COLO668 (cell line): ENCODE data around the gene COPS9.

ENCODE experiments used
- DNase-seq: peaks from one replicate; lab custom pipeline; 2025; ENCODE audit not compliant: unreplicated experiment; lab: John Stamatoyannopoulos, UW

COPS9 gene

DNA sequence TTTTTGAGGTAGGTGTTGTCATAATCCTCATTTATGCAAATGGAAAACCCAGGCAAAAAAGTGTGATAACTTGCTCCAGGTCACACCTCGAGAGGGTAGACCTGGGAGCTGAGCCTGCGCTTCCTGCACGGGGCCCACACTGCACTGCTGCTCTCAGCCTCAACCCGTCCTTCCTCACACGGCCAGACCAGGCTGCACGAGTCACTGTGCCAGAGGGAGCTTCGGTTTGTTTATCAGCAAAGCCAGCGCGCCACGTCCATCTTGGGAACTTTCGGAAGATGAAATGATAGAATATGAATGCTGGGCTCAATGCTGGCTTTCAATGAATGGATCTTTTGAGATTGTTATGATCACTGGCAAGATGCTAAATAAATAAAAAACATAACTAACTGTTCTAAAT lies 14.4 kb downstream of the COPS9 start:
- no peak for DNase-seq

DNA sequence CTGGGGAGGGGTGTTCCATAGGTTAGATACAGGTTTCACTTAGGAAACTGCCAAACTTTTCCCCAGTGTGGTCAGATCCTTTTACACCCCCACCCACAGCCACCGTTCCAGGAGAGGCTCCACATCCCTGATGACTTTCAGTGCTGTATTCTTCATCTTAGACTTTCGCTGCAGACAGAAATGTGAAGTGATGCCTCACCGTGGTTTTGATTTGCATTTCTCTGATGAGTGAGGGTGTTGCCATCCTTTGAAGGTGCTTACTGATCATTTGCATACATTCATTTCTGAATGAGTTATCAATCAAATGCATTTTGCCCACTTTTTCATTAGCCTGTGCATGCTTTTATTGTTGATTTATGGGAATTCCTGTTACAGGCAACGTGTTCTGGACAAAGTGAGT lies 14.9 kb downstream of the COPS9 start:
- no peak for DNase-seq

- DNase-seq: no peak
Observed at GRCh38 chr2:240114233-240114632, 21.9 kb downstream of the COPS9 start.

- DNase-seq: no peak
Observed at GRCh38 chr2:240112914-240113690, 23.0 kb downstream of the COPS9 start.

DNA sequence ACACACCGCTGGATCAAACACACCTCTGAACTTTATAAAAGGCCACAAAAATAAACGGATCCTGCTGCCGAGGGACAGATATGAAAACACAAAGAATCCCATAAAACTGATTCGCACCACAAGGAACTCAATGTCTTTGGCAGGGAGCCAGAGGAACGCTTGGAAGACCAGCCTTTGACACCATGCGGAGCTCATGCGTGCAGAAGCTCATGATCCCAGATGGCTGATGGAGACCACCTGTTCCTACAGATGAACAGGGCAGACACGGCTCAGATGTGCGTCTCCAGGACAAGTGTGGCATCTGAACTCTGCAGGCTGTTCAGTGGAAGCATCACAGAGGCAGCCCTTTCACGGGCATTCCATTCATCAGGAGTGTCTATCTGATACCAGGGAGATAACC lies 24.9 kb downstream of the COPS9 start:
- DNase-seq: no peak

- no peak for DNase-seq
Observed at GRCh38 chr2:240109386-240109785, 26.7 kb downstream of the COPS9 start.

GRCh38 chr2:240107477-240107796 lies 28.7 kb downstream of the COPS9 start:
- DNase-seq: no peak

GRCh38 chr2:240106765-240107476 lies 29.2 kb downstream of the COPS9 start:
- DNase-seq: no peak

DNA sequence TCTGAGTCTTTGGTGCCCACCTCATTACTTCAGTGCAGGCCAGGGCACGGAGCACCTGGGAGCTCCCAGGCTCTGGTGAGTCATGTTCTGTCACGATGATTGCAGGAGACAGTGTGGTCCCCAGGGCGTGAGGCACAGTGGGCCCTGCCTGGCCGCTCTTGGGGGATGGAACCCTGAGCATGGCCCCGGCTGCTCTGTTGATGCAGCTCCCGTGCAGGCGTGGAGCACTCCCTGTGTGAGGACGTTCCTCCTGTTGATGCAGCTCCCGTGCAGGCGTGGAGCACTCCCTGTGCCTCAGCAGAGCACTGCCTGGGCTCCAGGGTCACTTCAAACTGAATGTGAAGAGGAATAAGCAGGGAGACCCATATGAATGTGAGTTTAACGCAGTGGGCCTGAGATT lies 30.1 kb downstream of the COPS9 start:
- no peak for DNase-seq

DNA sequence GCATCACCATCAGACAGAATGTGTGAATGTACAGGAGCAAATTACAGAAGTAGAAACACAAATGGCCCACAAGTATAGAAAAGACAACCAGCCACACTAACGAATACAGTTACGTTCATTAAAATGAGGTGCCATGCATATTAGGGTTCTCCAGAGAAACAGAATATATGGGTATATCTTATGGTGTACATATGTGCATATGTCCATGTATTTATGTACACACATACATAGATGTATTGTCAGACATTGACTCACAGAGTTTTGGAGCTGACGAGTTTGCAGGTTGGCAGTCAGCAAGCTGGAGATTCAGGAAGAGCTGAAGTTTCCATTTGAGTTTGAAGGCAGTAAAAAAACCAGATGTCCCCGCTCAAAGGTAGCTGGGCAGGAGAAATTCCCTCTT lies 33.0 kb downstream of the COPS9 start:
- DNase-seq: no peak

GRCh38 chr2:240098349-240098748 lies 37.8 kb downstream of the COPS9 start:
- no peak for DNase-seq

- no peak for DNase-seq
Observed at GRCh38 chr2:240095556-240096523, 40.3 kb downstream of the COPS9 start.

DNA sequence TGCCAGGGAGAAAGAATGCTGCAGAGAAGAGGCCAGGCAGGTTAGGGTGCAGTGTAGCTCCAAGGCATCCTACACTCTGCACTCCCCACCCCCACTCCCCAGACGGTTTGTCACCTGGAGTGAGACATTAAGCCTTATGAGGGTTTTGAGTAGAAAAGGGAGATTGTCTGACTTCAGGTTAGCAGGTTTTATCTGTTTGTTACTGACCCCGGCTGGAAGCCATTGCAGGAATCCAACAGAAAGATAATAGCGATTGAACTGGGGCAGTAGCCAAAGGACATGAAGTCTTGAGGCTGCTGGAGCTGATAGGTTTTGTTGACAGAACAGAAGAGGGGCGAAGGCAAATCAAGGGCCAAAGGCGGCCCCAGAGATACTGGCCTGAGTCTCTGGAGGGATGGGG lies 46.8 kb downstream of the COPS9 start:
- DNase-seq: no peak

DNA sequence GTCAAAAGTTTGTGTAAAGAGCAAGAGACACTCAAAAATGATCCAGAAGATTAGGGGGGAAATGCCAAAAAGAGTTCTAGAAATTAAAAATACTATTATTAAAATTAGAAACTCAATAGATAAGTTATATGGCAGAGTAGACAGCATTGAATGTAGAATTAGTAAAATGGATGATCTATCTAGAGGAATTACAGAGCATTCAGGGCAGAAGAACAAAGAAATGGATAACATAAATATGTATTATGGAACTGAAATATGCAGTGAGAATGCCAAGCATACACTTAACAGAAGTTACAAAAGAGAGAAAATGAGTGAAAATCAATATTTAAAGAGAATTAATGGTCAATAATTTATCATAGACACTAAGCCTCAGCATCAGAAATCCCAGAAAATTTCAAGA lies 49.5 kb downstream of the COPS9 start:
- DNase-seq: no peak
